Measurements from ENCODE around the gene KIF2A. TPM values are rescaled to one million over a fixed set of nuclear protein-coding genes. Genes with fewer than 3 reads are reported as not detected.

Gene KIF2A
- total and polyA plus RNA-seq, 2 donors (not counting 3 experiments of a cell fraction or from before 2014, with no cell fraction given), result 17.1 to 65.1 TPM

DNA sequence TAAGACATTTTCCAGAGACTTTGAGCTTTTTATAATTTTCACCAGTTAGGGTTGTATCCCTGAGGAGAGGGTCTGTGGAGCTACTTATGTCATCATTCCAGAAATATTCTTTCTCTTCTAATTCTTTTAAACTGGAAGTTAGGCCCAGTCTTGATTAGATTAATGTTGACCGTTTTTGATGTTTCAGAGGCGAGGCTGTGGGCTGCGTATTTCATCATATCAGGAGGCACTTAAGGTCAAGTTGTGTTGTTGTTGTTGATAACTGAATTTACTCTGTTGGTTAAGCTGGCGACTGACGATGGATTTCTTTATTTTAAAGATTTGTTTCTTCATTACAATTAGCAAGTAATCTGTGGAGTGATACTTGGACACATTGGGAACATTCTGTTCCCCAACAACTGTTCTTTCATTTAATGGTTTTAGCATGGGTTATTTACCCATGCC, 126.6 kb downstream of the KIF2A start:
- H3K9ac ChIP-seq (replicated peaks; ENCODE audit: extremely low read depth, insufficient read depth, low read length), result no peak overlapping the region
- CTCF ChIA-PET, result interaction anchor here (4.1 kb wide), 1 partner anchor 11 kb away, joined by 17 read pairs; no protein-coding TSS in a partner anchor
- no peaks in the 10 kb centered on the region for H3K4me1 ChIP-seq (ENCODE audit: control insufficient read depth, extremely low read depth, insufficient read depth, low read length)

More for the DNA sequence above, 126.6 kb downstream of the KIF2A start:
- POLR2A ChIA-PET, result no interaction called here
- TF ChIP-seq POLR2AphosphoS5 (IDR thresholded peaks at IDR 0.05; ENCODE audit: insufficient read depth, low read depth, low read length), result no peak
- no peak for TF ChIP-seq JUN (IDR thresholded peaks at IDR 0.05; ENCODE audit: borderline replicate concordance, insufficient read depth, insufficient read length, low read depth)
- TF ChIP-seq, protein P1, sequence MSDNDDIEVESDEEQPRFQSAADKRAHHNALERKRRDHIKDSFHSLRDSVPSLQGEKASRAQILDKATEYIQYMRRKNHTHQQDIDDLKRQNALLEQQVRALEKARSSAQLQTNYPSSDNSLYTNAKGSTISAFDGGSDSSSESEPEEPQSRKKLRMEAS (IDR thresholded peaks at IDR 0.05; ENCODE audit: insufficient read depth, insufficient read length), result no peak
- no peak for TF ChIP-seq EZH2 (IDR thresholded peaks at IDR 0.05; ENCODE audit: borderline replicate concordance, low read depth, low read length, severe bottlenecking)
- TF ChIP-seq FOS (IDR thresholded peaks at IDR 0.05; ENCODE audit: borderline replicate concordance, insufficient read depth, low read length), result no peak
- TF ChIP-seq POLR2A (IDR thresholded peaks at IDR 0.05; ENCODE audit: low read depth, low read length), result no peak
- no peak for TF ChIP-seq MYC (IDR thresholded peaks at IDR 0.05; ENCODE audit: low read depth, low read length)
- no peak for TF ChIP-seq GATA2 (IDR thresholded peaks at IDR 0.05; ENCODE audit: insufficient read depth, insufficient read length, low read depth, low read length)
- TF ChIP-seq, protein P2, sequence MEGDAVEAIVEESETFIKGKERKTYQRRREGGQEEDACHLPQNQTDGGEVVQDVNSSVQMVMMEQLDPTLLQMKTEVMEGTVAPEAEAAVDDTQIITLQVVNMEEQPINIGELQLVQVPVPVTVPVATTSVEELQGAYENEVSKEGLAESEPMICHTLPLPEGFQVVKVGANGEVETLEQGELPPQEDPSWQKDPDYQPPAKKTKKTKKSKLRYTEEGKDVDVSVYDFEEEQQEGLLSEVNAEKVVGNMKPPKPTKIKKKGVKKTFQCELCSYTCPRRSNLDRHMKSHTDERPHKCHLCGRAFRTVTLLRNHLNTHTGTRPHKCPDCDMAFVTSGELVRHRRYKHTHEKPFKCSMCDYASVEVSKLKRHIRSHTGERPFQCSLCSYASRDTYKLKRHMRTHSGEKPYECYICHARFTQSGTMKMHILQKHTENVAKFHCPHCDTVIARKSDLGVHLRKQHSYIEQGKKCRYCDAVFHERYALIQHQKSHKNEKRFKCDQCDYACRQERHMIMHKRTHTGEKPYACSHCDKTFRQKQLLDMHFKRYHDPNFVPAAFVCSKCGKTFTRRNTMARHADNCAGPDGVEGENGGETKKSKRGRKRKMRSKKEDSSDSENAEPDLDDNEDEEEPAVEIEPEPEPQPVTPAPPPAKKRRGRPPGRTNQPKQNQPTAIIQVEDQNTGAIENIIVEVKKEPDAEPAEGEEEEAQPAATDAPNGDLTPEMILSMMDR (IDR thresholded peaks at IDR 0.05; ENCODE audit: extremely low read depth in 1 of 2, insufficient read depth in 1 of 2, low read depth in 1 of 2, low read length in 2 of 2), result no peak
- no peak overlapping the region for H2AFZ ChIP-seq (ENCODE audit: low read depth, low read length)
- no peaks in the 10 kb centered on the region for H3K9me1 ChIP-seq (replicated peaks; ENCODE audit: control insufficient read depth, extremely low read depth, insufficient read depth, low read length)
- no peak overlapping the region for H3K27ac ChIP-seq (ENCODE audit: insufficient read depth, low read depth, low read length)
- H3K36me3 ChIP-seq (ENCODE audit: control insufficient read depth in 2 of 2, extremely low read depth in 1 of 2, insufficient read depth in 2 of 2, low read length in 2 of 2), result no peaks in the 10 kb centered on the region
- dilution Hi-C loops (cut with MboI; ENCODE audit: extremely low pct_ligation_motif_present, low sequenced_read_pairs) (no loop called here), intact Hi-C loops (cut with micrococcal nuclease) (no loop called here)
- no peaks in the 10 kb centered on the region for H3K9me3 ChIP-seq (replicated peaks; ENCODE audit: control insufficient read depth, insufficient read depth, low read length)
- FAIRE-seq (no peak), DNase-seq (ENCODE audit: low read depth, low spot score) (no peak)
- no TSS peak for BruUV-seq (replicated peaks)
- no peak overlapping the region for H3K4me2 ChIP-seq (ENCODE audit: insufficient read depth, low read length)
- H3K4me3 ChIP-seq (replicated peaks in 1 of 3; ENCODE audit: insufficient read depth in 1 of 3, low read depth in 1 of 3, low read length in 3 of 3), result no peak overlapping the region
- H3K27me3 ChIP-seq (ENCODE audit: control insufficient read depth in 2 of 2, insufficient read depth in 2 of 2, low read length in 2 of 2), result no peaks in the 10 kb centered on the region
- no peaks in the 10 kb centered on the region for H4K20me1 ChIP-seq (replicated peaks; ENCODE audit: control insufficient read depth, extremely low read depth, insufficient read depth, low read length)
- H3K79me2 ChIP-seq (ENCODE audit: control insufficient read depth, insufficient read depth, low read length), result peaks cover 71% of the 10 kb centered on the region

Other genes starting within 250 kb of the KIF2A start
- 29.7 and 34.4 TPM in 2 replicates for gene DIMT1, start 97.7 kb downstream of the KIF2A start, total RNA-seq
- 16.2 and 21.9 TPM in 2 replicates for gene DIMT1, start 97.7 kb downstream of the KIF2A start, polyA plus RNA-seq
- 72.9 and 80.9 TPM in 2 replicates for gene IPO11, start 106.6 kb downstream of the KIF2A start, total RNA-seq
- gene IPO11, start 106.6 kb downstream of the KIF2A start, polyA plus RNA-seq, result 31.7 and 38.5 TPM in 2 replicates

Data from endothelial cell of umbilical vein (primary cell).